GM18505 (cell line): ENCODE results near the gene KRT6B.

Experiments
- ATAC-seq: cut with Tn5 transposase; IDR thresholded peaks from one replicate; pipeline ENCODE4 v1.9.1; 2021; ENCODE audit not compliant: unreplicated experiment
- POLR2A ChIP-seq: IDR thresholded peaks from 4 replicates; pipeline ENCODE4 v1.6.1; 2011; ENCODE audit warnings: borderline replicate concordance; ENCODE audit not compliant: insufficient read depth, insufficient read length; ENCODE audit errors: extremely low read depth

Gene KRT6B

GRCh38 chr12:52402377-52402776 is 49.6 kb downstream of the KRT6B start:
- ATAC-seq, result no peak

GRCh38 chr12:52401926-52402325 is 50.0 kb downstream of the KRT6B start:
- TF ChIP-seq POLR2A, result no peak
- no peak for ATAC-seq

More at GRCh38 chr12:52402377-52402776, 49.6 kb downstream of the KRT6B start:
- TF ChIP-seq POLR2A, result no peak

- ATAC-seq, result no peak
- no peak for TF ChIP-seq POLR2A
Observed at GRCh38 chr12:52401526-52401925, 50.4 kb downstream of the KRT6B start.

GRCh38 chr12:52400906-52401305 is 51.0 kb downstream of the KRT6B start:
- no peak for TF ChIP-seq POLR2A
- ATAC-seq, result no peak

GRCh38 chr12:52399756-52400155 is 52.2 kb downstream of the KRT6B start:
- ATAC-seq, result no peak
- no peak for TF ChIP-seq POLR2A

- TF ChIP-seq POLR2A, result no peak
- ATAC-seq, result no peak
Observed at GRCh38 chr12:52398176-52398575, 53.8 kb downstream of the KRT6B start.

- no peak for ATAC-seq
- no peak for TF ChIP-seq POLR2A
Observed at GRCh38 chr12:52396656-52397055, 55.3 kb downstream of the KRT6B start.
